HepG2 (cell line): ENCODE results near the gene ADIPOR1. TPM values are rescaled to one million over a fixed set of nuclear protein-coding genes. Genes with fewer than 3 reads are reported as not detected.

Experiments used
- CENPX ChIP-seq: sonication (generic); formaldehyde crosslinking; IDR thresholded peaks from 2 replicates; pipeline ENCODE4 v1.9.0; 2021; ENCODE audit warnings: mild to moderate bottlenecking, missing genetic modification reagents, moderate library complexity
- CERS6 ChIP-seq: sonication (generic); formaldehyde crosslinking; IDR thresholded peaks from 2 replicates; pipeline ENCODE4 v1.5.0; 2020; ENCODE audit warnings: missing genetic modification reagents
- GPN1 ChIP-seq: sonication (generic); formaldehyde crosslinking; IDR thresholded peaks from 2 replicates; pipeline ENCODE4 v1.5.1; 2020; ENCODE audit warnings: missing genetic modification reagents, borderline replicate concordance
- HOXA7 ChIP-seq: sonication (generic); formaldehyde crosslinking; IDR thresholded peaks from 2 replicates; pipeline ENCODE4 v1.8.1; 2022; ENCODE audit warnings: mild to moderate bottlenecking, missing genetic modification reagents, moderate library complexity
- KAT7 ChIP-seq: IDR thresholded peaks from 2 replicates; pipeline ENCODE4 v1.6.1; 2018; ENCODE audit warnings: borderline replicate concordance, missing compliant biosample characterization
- KLF15 ChIP-seq: sonication (generic); formaldehyde crosslinking; IDR thresholded peaks from 2 replicates; pipeline ENCODE4 v1.8.1; 2023; ENCODE audit warnings: borderline replicate concordance, mild to moderate bottlenecking, inconsistent platforms, missing genetic modification reagents, mixed read lengths
- KLF6 ChIP-seq: IDR thresholded peaks from 2 replicates; pipeline ENCODE4 v1.8.0; 2016; ENCODE audit warnings: missing biosample characterization, missing genetic modification reagents
- MEF2D ChIP-seq: sonication (generic); formaldehyde crosslinking; IDR thresholded peaks from 2 replicates; pipeline ENCODE4 v1.5.1; 2020; ENCODE audit warnings: mild to moderate bottlenecking, missing genetic modification reagents
- MTERF4 ChIP-seq: sonication (generic); formaldehyde crosslinking; IDR thresholded peaks from 2 replicates; pipeline ENCODE4 v1.8.0; 2023; ENCODE audit warnings: mild to moderate bottlenecking, missing genetic modification reagents
- NCOA2 ChIP-seq: sonication (generic); formaldehyde crosslinking; IDR thresholded peaks from 2 replicates; pipeline ENCODE4 v1.8.0; 2022; ENCODE audit warnings: inconsistent platforms
- NRL ChIP-seq: sonication (generic); formaldehyde crosslinking; IDR thresholded peaks from 2 replicates; pipeline ENCODE4 v1.5.0; 2020; ENCODE audit warnings: missing genetic modification reagents, mild to moderate bottlenecking, moderate library complexity, borderline replicate concordance
- PBX2 ChIP-seq: IDR thresholded peaks from 2 replicates; pipeline ENCODE4 v1.6.1; 2016; ENCODE audit warnings: control low read depth
- PHF20 ChIP-seq: sonication (generic); formaldehyde crosslinking; IDR thresholded peaks from 2 replicates; pipeline ENCODE4 v1.5.0; 2020; ENCODE audit warnings: mild to moderate bottlenecking, missing genetic modification reagents
- POLR2A ChIP-seq, 2 experiments: IDR thresholded peaks; 2 replicates each; pipeline ENCODE4 v1.6.1; 2011; ENCODE audit warnings: low read depth in 2 of 2, low read length in 2 of 2, mild to moderate bottlenecking in 1 of 2, moderate library complexity in 1 of 2; ENCODE audit not compliant: insufficient read depth in 1 of 2
- RAD51 ChIP-seq: fragments of 450-650 bp; IDR thresholded peaks from 2 replicates; pipeline ENCODE4 v1.6.1; 2016; ENCODE audit warnings: borderline replicate concordance
- RBM39 ChIP-seq: fragments of 200-400 bp; formaldehyde crosslinking; IDR thresholded peaks from one replicate; pipeline ENCODE4 v1.6.1; 2018; ENCODE audit warnings: antibody characterized with exemption, mild to moderate bottlenecking, low read depth, low read length; ENCODE audit not compliant: poor library complexity, severe bottlenecking
- STAT5B ChIP-seq: sonication (generic); formaldehyde crosslinking; IDR thresholded peaks from 2 replicates; pipeline ENCODE4 v1.4.0; 2020; ENCODE audit warnings: missing genetic modification reagents
- TP53 ChIP-seq: sonication (generic); formaldehyde crosslinking; conservative IDR thresholded peaks from 2 replicates; pipeline ENCODE4 v1.4.0; 2020; ENCODE audit warnings: missing genetic modification reagents
- ZNF10 ChIP-seq: sonication (generic); formaldehyde crosslinking; IDR thresholded peaks from 2 replicates; pipeline ENCODE4 v1.4.0; 2020; ENCODE audit warnings: mild to moderate bottlenecking, low read depth, missing genetic modification reagents, borderline replicate concordance
- ZNF136 ChIP-seq: sonication (generic); formaldehyde crosslinking; IDR thresholded peaks from 2 replicates; pipeline ENCODE4 v1.8.1; 2022; ENCODE audit warnings: low read depth, mild to moderate bottlenecking, moderate library complexity, missing genetic modification reagents
- ZNF232 ChIP-seq: sonication (generic); formaldehyde crosslinking; IDR thresholded peaks from 2 replicates; pipeline ENCODE4 v1.4.0; 2020; ENCODE audit warnings: missing genetic modification reagents, borderline replicate concordance
- ZNF280D ChIP-seq: sonication (generic); formaldehyde crosslinking; IDR thresholded peaks from 2 replicates; pipeline ENCODE4 v1.5.1; 2020; ENCODE audit warnings: mild to moderate bottlenecking, missing genetic modification reagents
- ZNF496 ChIP-seq: sonication (generic); formaldehyde crosslinking; IDR thresholded peaks from 2 replicates; pipeline ENCODE4 v1.8.1; 2023; ENCODE audit warnings: mild to moderate bottlenecking, moderate library complexity, missing genetic modification reagents; ENCODE audit not compliant: insufficient replicate concordance
- polyA plus RNA-seq, 8 experiments: library from polyadenylated mRNA; depleted of rRNA in 3 of 8; stranded (reverse) in 7 of 8; unstranded in 1 of 8; fragments of >200 nt; fragmentation: Illumina TruSeq in 4 of 8; extraction: Trizol in 4 of 8; gene quantifications; 2 replicates each; pipeline versions ENCODE4 v1.2.1 to v1.2.3, GENCODE V29; 2011 to 2016; ENCODE audit warnings: low read depth in 4 of 8, missing spikeins in 1 of 8, mixed read lengths in 1 of 8; ENCODE audit not compliant: insufficient read depth in 1 of 8
- total RNA-seq, 5 experiments: library from RNA; depleted of rRNA; stranded (reverse); fragments of >200 nt; fragmentation: Illumina TruSeq; extraction: Trizol; gene quantifications; 2 replicates each; pipeline ENCODE4 v1.2.3, GENCODE V29; 2016; ENCODE audit warnings: low read depth in 1 of 5

Gene ADIPOR1
- total and polyA plus RNA-seq, 2 of the 13 experiments (the other 11 are each of a cell fraction or from before 2014, with no cell fraction given) = 60.0 to 141 TPM

- TF ChIP-seq ZNF280D (CRISPR knock-in tag) (no peak), KLF15 (peak; percentile 44; the same call in 1 of the 2 replicates), PHF20 (peak; percentile 99), ZNF10 (no peak), CENPX (CRISPR knock-in tag) (no peak), TP53 (CRISPR knock-in tag) (peak; percentile 67; the same call in 1 of the 2 replicates), ZNF496 (CRISPR knock-in tag) (no peak), MTERF4 (CRISPR knock-in tag) (0 out of 2 replicates have a peak, but pooled peaks have one; percentile 14), GPN1 (CRISPR knock-in tag) (no peak), ZNF232 (peak; percentile 85; the same call in 1 of the 2 replicates), MEF2D (peak; percentile 72; the same call in 1 of the 2 replicates), KLF6 (CRISPR knock-in tag) (peak; percentile 84; the same call in 1 of the 2 replicates), STAT5B (CRISPR knock-in tag) (0 out of 2 replicates have a peak, but pooled peaks have one; percentile 66), ZNF136 (CRISPR knock-in tag) (no peak), CERS6 (CRISPR knock-in tag) (no peak), HOXA7 (CRISPR knock-in tag) (no peak), KAT7 (CRISPR knock-in tag) (peak; percentile 65), NRL (peak; percentile 84; the same call in 1 of the 2 replicates), RBM39 (peak; percentile 47), PBX2 (CRISPR knock-in tag) (peak; percentile 49; the same call in 1 of the 2 replicates), POLR2A (IDR thresholded peaks at IDR 0.05; ENCODE audit: insufficient read depth in 1 of 2, low read depth in 2 of 2, low read length in 2 of 2) (peak; percentile 84 to 96), RAD51 (peak; percentile 100), NCOA2 (CRISPR knock-in tag) (peak; percentile 52; the same call in 1 of the 2 replicates)
Measured at GRCh38 chr1:202926581-202927491, 31.3 kb downstream of the ADIPOR1 start, which contains the start of gene KLHL12 (continued).
